ENCODE measurements around the gene PRR36.

GRCh38 chr19:7823686-7824301, 50.4 kb downstream of the PRR36 start:
- TF ChIP-seq POLR2A (IDR thresholded peaks at IDR 0.05) (no peak), CTCF (IDR thresholded peaks at IDR 0.05) (no peak)
